HepG2 (cell line): ENCODE results near the gene NUP58. TPM values are rescaled to one million over a fixed set of nuclear protein-coding genes. Genes with fewer than 3 reads are reported as not detected.

Experiments used
- ASH2L ChIP-seq: fragments of 300-600, 200-600 bp; sonication (generic); IDR thresholded peaks from 2 replicates; pipeline ENCODE4 v1.7.0; 2017; ENCODE audit warnings: low read depth, mild to moderate bottlenecking, moderate library complexity, mixed read lengths, low read length; ENCODE audit not compliant: insufficient read length
- ATAD3A ChIP-seq: sonication (generic); formaldehyde crosslinking; IDR thresholded peaks from 2 replicates; pipeline ENCODE4 v1.4.0; 2020; ENCODE audit warnings: missing genetic modification reagents
- ATRX ChIP-seq: sonication (generic); formaldehyde crosslinking; IDR thresholded peaks from 2 replicates; pipeline ENCODE4 v1.4.0; 2020; ENCODE audit warnings: missing genetic modification reagents, borderline replicate concordance
- ELK4 ChIP-seq: sonication (generic); formaldehyde crosslinking; IDR thresholded peaks from 2 replicates; pipeline ENCODE4 v1.9.0; 2021; ENCODE audit warnings: missing genetic modification reagents, borderline replicate concordance
- HNRNPLL ChIP-seq: fragments of 200-400 bp; formaldehyde crosslinking; IDR thresholded peaks from 2 replicates; pipeline ENCODE4 v1.6.1; 2017; ENCODE audit warnings: mild to moderate bottlenecking, low read depth, low read length; ENCODE audit not compliant: poor library complexity, severe bottlenecking
- KDM4B ChIP-seq: sonication (generic); formaldehyde crosslinking; IDR thresholded peaks from 2 replicates; pipeline ENCODE4 v1.4.0; 2020; ENCODE audit warnings: missing genetic modification reagents
- MIXL1 ChIP-seq: IDR thresholded peaks from 2 replicates; pipeline ENCODE4 v1.6.1; 2016
- MTA1 ChIP-seq: sonication (generic); formaldehyde crosslinking; IDR thresholded peaks from 2 replicates; pipeline ENCODE4 v1.4.0; 2020; ENCODE audit warnings: missing genetic modification reagents, mild to moderate bottlenecking, borderline replicate concordance
- RBFOX2 ChIP-seq: fragments of 200-400 bp; formaldehyde crosslinking; IDR thresholded peaks from 2 replicates; pipeline ENCODE4 v1.6.1; 2017; ENCODE audit warnings: low read depth, mild to moderate bottlenecking, low read length
- RNF219 ChIP-seq: sonication (generic); formaldehyde crosslinking; IDR thresholded peaks from 2 replicates; pipeline ENCODE4 v1.5.0; 2020; ENCODE audit warnings: mild to moderate bottlenecking, missing genetic modification reagents
- RORA ChIP-seq: sonication (generic); formaldehyde crosslinking; IDR thresholded peaks from 2 replicates; pipeline ENCODE4 v1.5.0; 2020; ENCODE audit warnings: mild to moderate bottlenecking, missing genetic modification reagents, moderate library complexity
- SNAPC2 ChIP-seq: sonication (generic); formaldehyde crosslinking; IDR thresholded peaks from 2 replicates; pipeline ENCODE4 v1.8.1; 2022; ENCODE audit warnings: mild to moderate bottlenecking, missing genetic modification reagents
- ZNF264 ChIP-seq: sonication (generic); formaldehyde crosslinking; IDR thresholded peaks from 2 replicates; pipeline ENCODE4 v1.4.0; 2020; ENCODE audit warnings: missing genetic modification reagents
- ZNF30 ChIP-seq: sonication (generic); formaldehyde crosslinking; IDR thresholded peaks from 2 replicates; pipeline ENCODE4 v1.5.0; 2020; ENCODE audit warnings: mild to moderate bottlenecking, missing genetic modification reagents
- ZNF362 ChIP-seq: sonication (generic); formaldehyde crosslinking; IDR thresholded peaks from 2 replicates; pipeline ENCODE4 v1.4.0; 2020; ENCODE audit warnings: missing genetic modification reagents, mild to moderate bottlenecking, borderline replicate concordance
- ZNF430 ChIP-seq: sonication (generic); formaldehyde crosslinking; IDR thresholded peaks from 2 replicates; pipeline ENCODE4 v1.9.0; 2021; ENCODE audit warnings: mild to moderate bottlenecking, missing genetic modification reagents
- ZNF513 ChIP-seq: sonication (generic); formaldehyde crosslinking; conservative IDR thresholded peaks from 2 replicates; pipeline ENCODE4 v1.5.0; 2020; ENCODE audit warnings: missing genetic modification reagents
- ZNF580 ChIP-seq: IDR thresholded peaks from 2 replicates; pipeline ENCODE4 v1.6.1; 2016; ENCODE audit warnings: low read depth, borderline replicate concordance
- ZNF614 ChIP-seq: IDR thresholded peaks from 2 replicates; pipeline ENCODE4 v1.6.1; 2018; ENCODE audit warnings: missing biosample characterization, missing genetic modification reagents, inconsistent platforms, borderline replicate concordance
- ZNF678 ChIP-seq: sonication (generic); formaldehyde crosslinking; IDR thresholded peaks from 2 replicates; pipeline ENCODE4 v1.4.0; 2020; ENCODE audit warnings: mild to moderate bottlenecking, missing genetic modification reagents
- ZSCAN5A ChIP-seq: sonication (generic); formaldehyde crosslinking; IDR thresholded peaks from 2 replicates; pipeline ENCODE4 v1.8.0; 2022; ENCODE audit warnings: mild to moderate bottlenecking, missing genetic modification reagents, borderline replicate concordance
- polyA plus RNA-seq, 8 experiments: library from polyadenylated mRNA; depleted of rRNA in 3 of 8; stranded (reverse) in 7 of 8; unstranded in 1 of 8; fragments of >200 nt; fragmentation: Illumina TruSeq in 4 of 8; extraction: Trizol in 4 of 8; gene quantifications; 2 replicates each; pipeline versions ENCODE4 v1.2.1 to v1.2.3, GENCODE V29; 2011 to 2016; ENCODE audit warnings: low read depth in 4 of 8, missing spikeins in 1 of 8, mixed read lengths in 1 of 8; ENCODE audit not compliant: insufficient read depth in 1 of 8
- total RNA-seq, 5 experiments: library from RNA; depleted of rRNA; stranded (reverse); fragments of >200 nt; fragmentation: Illumina TruSeq; extraction: Trizol; gene quantifications; 2 replicates each; pipeline ENCODE4 v1.2.3, GENCODE V29; 2016; ENCODE audit warnings: low read depth in 1 of 5

Gene NUP58
- total and polyA plus RNA-seq, 2 of the 13 experiments (the other 11 are each of a cell fraction or from before 2014, with no cell fraction given): 45.4 to 46.5 TPM

GRCh38 chr13:25286969-25287961 lies 14.2 kb upstream of the NUP58 start, which contains the start of gene MTMR6 (continued):
- TF ChIP-seq ZNF30 (CRISPR knock-in tag) (no peak), HNRNPLL (peak; percentile 95), ZNF678 (CRISPR knock-in tag) (peak; percentile 73; the same call in 1 of the 2 replicates), ZNF362 (no peak), MTA1 (CRISPR knock-in tag) (peak; percentile 23; the same call in 1 of the 2 replicates), ATRX (CRISPR knock-in tag) (no peak), ZNF513 (CRISPR knock-in tag) (no peak), SNAPC2 (CRISPR knock-in tag) (no peak), MIXL1 (CRISPR knock-in tag) (no peak), ATAD3A (no peak), ZSCAN5A (CRISPR knock-in tag) (peak; percentile 62; the same call in 1 of the 2 replicates), ZNF580 (CRISPR knock-in tag) (0 out of 2 replicates have a peak, but pooled peaks have one; percentile 45), RNF219 (CRISPR knock-in tag) (no peak), ZNF614 (no peak), RORA (CRISPR knock-in tag) (no peak), RBFOX2 (peak; percentile 83), ZNF430 (CRISPR knock-in tag) (peak; percentile 88), ELK4 (CRISPR knock-in tag) (no peak), ASH2L (peak; percentile 73), ZNF264 (CRISPR knock-in tag) (no peak), KDM4B (CRISPR knock-in tag) (no peak)
